Fibroblast of lung (primary cell): Measurements from ENCODE around the gene FAM221B.

Experiments used
- CTCF ChIP-seq, 2 donors: IDR thresholded peaks in 1 of 2; conservative IDR thresholded peaks in 1 of 2; 1 replicate in 1 of 2; 2 replicates in 1 of 2; pipeline ENCODE4 v1.5.1; 2011 to 2012; ENCODE audit warnings: low read length in 2 of 2, control low read depth in 1 of 2, inconsistent platforms in 1 of 2, low read depth in 1 of 2, mild to moderate bottlenecking in 1 of 2
- EZH2 ChIP-seq: IDR thresholded peaks from 2 replicates; pipeline ENCODE4 v1.5.1; 2012; ENCODE audit warnings: low read length, control low read depth, mild to moderate bottlenecking; ENCODE audit errors: missing control alignments

DNA sequence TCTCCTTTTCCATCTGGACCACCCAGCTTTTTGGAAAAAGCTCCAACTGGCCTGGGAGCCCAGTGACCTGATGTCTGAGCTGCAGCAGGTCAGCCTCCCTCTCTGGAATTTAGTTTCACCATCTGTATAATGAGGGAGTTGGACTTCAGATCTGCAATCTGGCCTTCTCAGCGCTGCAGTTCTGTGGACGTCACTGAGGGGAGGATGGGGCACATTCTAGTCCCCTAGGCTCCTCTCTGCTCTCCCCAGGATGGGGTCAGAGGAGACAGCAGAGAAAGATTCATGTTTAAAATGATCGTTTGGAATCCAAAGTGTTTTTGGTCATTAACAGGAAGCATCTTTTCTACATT is 31.4 kb upstream of the FAM221B start:
- TF ChIP-seq CTCF (conservative IDR thresholded peaks at IDR 0.05 in 1 of 2, IDR thresholded peaks at IDR 0.05 in 1 of 2; ENCODE audit: low read depth in 1 of 2, low read length in 2 of 2), result no peak
- no peak for TF ChIP-seq EZH2
